ENCODE results near the gene MAP2K5. TPM values are rescaled to one million over a fixed set of nuclear protein-coding genes. Genes with fewer than 3 reads are reported as not detected.

Gene MAP2K5
- total and polyA plus RNA-seq, 2 experiments from 2014 or later = 12.4 to 13.7 TPM

DNA sequence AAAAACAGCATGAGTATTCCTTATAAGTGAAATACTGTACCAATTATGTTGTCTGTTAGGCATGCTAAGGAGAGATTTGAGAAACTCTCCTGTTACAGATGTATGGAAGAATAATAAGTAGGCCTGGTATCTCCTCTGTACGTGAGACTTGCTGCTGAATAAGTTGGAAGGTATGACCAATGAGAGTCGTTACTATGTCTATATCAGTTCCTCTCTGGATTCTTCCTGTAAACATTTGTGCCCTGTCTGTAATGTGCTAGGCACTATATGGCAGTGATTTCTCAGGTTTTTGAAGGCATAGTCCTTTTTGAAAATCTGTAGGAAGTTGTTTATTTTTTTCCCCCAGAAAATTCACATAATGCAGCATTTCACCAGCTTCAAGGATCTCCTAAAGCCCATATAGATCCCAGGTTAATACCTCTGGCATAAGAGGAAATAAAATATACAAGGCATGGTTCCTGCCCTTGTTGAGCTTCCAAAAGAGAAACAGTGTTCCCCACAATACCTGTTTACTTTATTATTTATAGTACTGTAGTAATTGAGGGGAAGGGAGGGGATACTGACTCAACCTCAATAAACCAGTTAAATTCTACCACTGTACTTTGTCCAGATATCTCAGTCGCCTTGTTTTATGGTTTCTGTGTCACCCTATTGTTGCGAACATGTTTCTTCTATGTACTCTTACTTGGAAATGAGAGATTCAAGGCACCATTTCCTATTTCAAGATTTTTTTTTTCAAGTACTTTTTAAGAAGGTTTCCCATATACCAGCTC is 28.6 kb downstream of the MAP2K5 start:
- H3K27ac ChIP-seq = peak overlapping the region; percentile 84
- no peak overlapping the region for H3K4me3 ChIP-seq
- H3K9me2 ChIP-seq (replicated peaks; ENCODE audit: insufficient read depth) = no peaks in the 10 kb centered on the region
- TF ChIP-seq, protein P1, sequence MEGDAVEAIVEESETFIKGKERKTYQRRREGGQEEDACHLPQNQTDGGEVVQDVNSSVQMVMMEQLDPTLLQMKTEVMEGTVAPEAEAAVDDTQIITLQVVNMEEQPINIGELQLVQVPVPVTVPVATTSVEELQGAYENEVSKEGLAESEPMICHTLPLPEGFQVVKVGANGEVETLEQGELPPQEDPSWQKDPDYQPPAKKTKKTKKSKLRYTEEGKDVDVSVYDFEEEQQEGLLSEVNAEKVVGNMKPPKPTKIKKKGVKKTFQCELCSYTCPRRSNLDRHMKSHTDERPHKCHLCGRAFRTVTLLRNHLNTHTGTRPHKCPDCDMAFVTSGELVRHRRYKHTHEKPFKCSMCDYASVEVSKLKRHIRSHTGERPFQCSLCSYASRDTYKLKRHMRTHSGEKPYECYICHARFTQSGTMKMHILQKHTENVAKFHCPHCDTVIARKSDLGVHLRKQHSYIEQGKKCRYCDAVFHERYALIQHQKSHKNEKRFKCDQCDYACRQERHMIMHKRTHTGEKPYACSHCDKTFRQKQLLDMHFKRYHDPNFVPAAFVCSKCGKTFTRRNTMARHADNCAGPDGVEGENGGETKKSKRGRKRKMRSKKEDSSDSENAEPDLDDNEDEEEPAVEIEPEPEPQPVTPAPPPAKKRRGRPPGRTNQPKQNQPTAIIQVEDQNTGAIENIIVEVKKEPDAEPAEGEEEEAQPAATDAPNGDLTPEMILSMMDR (IDR thresholded peaks at IDR 0.05; ENCODE audit: poor library complexity) = no peak
- TF ChIP-seq EZH2phosphoT487 (IDR thresholded peaks at IDR 0.05; ENCODE audit: low read depth, severe bottlenecking, unreplicated experiment) (no peak), EZH2 (IDR thresholded peaks at IDR 0.05; ENCODE audit: borderline replicate concordance) (no peak)
- H3K9me3 ChIP-seq (ENCODE audit: low read depth) = no peaks in the 10 kb centered on the region
- no peak overlapping the region for H2AFZ ChIP-seq
- DNase-seq (ENCODE audit: low spot score) = peak; percentile 20
- peak overlapping the region; percentile 60 for H3K4me2 ChIP-seq
- no peaks in the 10 kb centered on the region for H3K27me3 ChIP-seq
- H4K20me1 ChIP-seq (ENCODE audit: insufficient read depth, poor library complexity, severe bottlenecking) = no peaks in the 10 kb centered on the region
- WGBS (ENCODE audit: low lambda C conversion rate, missing lambda C conversion rate) = 75% methylated on average over 4 of the region's 4 CpGs
- no peaks in the 10 kb centered on the region for H3K79me2 ChIP-seq
- H3K36me3 ChIP-seq (replicated peaks; ENCODE audit: insufficient read depth, low read depth) = no peaks in the 10 kb centered on the region
- H3K4me1 ChIP-seq (ENCODE audit: insufficient read depth) = peaks cover 7% of the 10 kb centered on the region

DNA sequence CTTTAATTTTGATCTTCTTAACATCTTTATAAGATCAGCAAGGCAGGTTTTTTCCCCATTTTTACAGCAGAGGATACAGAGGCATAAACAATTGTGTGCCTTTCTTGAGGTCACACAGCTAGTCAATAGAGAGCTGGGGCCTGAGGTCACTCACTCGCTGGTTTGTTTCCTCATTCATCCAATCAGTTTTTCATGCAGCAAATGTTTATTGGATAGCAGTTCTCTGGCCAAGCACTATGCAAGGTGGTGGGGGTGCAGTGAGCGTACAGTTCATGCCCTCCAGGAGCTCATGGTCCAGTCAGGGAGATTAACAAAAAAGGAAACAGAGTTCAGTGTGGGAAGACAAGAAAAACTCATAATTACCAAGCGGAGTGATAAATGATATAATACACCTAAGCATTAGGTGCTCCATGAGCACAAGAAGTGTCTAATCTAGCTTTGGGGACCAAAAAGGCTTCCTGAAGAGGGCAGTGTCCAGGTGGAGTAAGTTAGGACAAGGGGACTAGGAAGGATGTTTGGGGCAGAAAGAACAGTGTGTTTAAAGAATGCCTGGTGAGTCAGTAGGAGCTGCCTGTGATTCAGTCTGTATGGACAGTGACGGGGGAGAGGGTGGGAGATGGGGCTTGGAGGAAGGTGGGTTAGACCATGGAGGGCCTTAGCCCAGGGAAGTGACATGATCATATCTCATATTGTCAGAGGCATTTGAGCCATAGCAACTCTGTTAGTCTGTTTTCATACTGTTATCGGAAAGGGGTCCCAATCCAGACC is 29.3 kb downstream of the MAP2K5 start:
- DNase-seq (ENCODE audit: low spot score) = peak; percentile 22
- peaks cover 7% of the 10 kb centered on the region for H3K4me1 ChIP-seq (ENCODE audit: insufficient read depth)
- H3K4me3 ChIP-seq = no peak overlapping the region
- H4K20me1 ChIP-seq (ENCODE audit: insufficient read depth, poor library complexity, severe bottlenecking) = no peaks in the 10 kb centered on the region
- H3K27me3 ChIP-seq = no peaks in the 10 kb centered on the region
- H3K36me3 ChIP-seq (replicated peaks; ENCODE audit: insufficient read depth, low read depth) = no peaks in the 10 kb centered on the region
- 88% methylated on average over 5 of the region's 5 CpGs for WGBS (ENCODE audit: low lambda C conversion rate, missing lambda C conversion rate)
- H3K79me2 ChIP-seq = no peaks in the 10 kb centered on the region
- no peaks in the 10 kb centered on the region for H3K9me2 ChIP-seq (replicated peaks; ENCODE audit: insufficient read depth)
- TF ChIP-seq EZH2phosphoT487 (IDR thresholded peaks at IDR 0.05; ENCODE audit: low read depth, severe bottlenecking, unreplicated experiment) (no peak), EZH2 (IDR thresholded peaks at IDR 0.05; ENCODE audit: borderline replicate concordance) (no peak)
- H3K9me3 ChIP-seq (ENCODE audit: low read depth) = no peaks in the 10 kb centered on the region
- no peak overlapping the region for H2AFZ ChIP-seq
- peak overlapping the region; percentile 84 for H3K27ac ChIP-seq
- peak overlapping the region; percentile 43 for H3K4me2 ChIP-seq

GRCh38 chr15:67573194-67573593 is 30.7 kb downstream of the MAP2K5 start:
- no peak overlapping the region for H3K27ac ChIP-seq
- 97% methylated on average over 3 of the region's 3 CpGs for WGBS (ENCODE audit: low lambda C conversion rate, missing lambda C conversion rate)

More at GRCh38 chr15:67573194-67573593, 30.7 kb downstream of the MAP2K5 start:
- Histone ChIP-seq H4K20me1 (ENCODE audit: insufficient read depth, poor library complexity, severe bottlenecking) (no peaks in the 10 kb centered on the region), H3K9me3 (ENCODE audit: low read depth) (no peaks in the 10 kb centered on the region), H2AFZ (no peak overlapping the region), H3K4me1 (ENCODE audit: insufficient read depth) (peaks cover 7% of the 10 kb centered on the region), H3K27me3 (no peaks in the 10 kb centered on the region), H3K4me3 (no peak overlapping the region), H3K79me2 (no peaks in the 10 kb centered on the region), H3K9me2 (replicated peaks; ENCODE audit: insufficient read depth) (no peaks in the 10 kb centered on the region), H3K36me3 (replicated peaks; ENCODE audit: insufficient read depth, low read depth) (no peaks in the 10 kb centered on the region), H3K4me2 (no peak overlapping the region)
- no peak for DNase-seq (ENCODE audit: low spot score)
- TF ChIP-seq, protein P1 (IDR thresholded peaks at IDR 0.05; ENCODE audit: poor library complexity) = no peak
- TF ChIP-seq EZH2 (IDR thresholded peaks at IDR 0.05; ENCODE audit: borderline replicate concordance) = no peak
- no peak for TF ChIP-seq EZH2phosphoT487 (IDR thresholded peaks at IDR 0.05; ENCODE audit: low read depth, severe bottlenecking, unreplicated experiment)
